Measurements from ENCODE around the gene CIZ1.

CIZ1 gene

DNA sequence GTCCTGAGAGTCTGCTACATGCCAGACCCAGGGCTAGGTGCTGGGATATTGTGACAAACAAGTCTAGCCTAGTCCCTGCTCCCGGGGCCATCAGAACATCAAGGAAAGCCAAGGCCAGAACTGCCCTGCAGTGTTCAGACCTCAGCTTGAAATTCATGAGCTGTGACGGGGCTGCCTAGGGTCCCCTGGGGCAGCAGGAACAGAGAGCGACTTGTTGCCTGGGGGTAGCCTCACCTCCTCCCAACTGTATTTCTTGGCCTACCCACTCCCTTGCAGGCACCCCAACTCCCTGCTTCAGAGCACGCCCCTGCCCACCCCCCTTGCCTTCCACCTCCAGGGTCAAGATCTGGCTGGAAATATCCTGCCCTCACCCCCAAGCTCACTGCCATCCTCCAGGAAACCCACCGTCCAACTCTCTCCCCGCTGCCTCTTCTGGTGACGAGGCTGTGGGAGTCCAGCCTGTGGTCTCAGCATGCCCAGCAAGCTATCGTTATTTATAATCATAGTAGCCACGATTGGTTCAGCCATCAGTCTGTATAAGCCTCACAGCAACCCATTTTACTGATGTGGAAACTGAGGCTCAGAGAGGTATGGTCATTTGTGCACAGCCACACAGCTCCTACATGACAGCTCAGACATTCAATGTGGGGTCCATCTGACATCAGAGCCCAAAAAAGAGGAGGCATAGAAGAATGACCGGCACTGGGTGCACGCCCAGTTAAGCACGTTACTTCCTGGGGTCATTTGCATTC lies 22.6 kb upstream of the CIZ1 start:
- no peak overlapping the region for H3K9ac ChIP-seq
- no peak overlapping the region for H3K4me2 ChIP-seq
- H3K36me3 ChIP-seq (ENCODE audit: insufficient read depth) = no peaks in the 10 kb centered on the region
- no peak overlapping the region for H3K4me3 ChIP-seq (IDR thresholded peaks at IDR 0.05; ENCODE audit: insufficient read depth, low read depth, low read length)
- H3K27ac ChIP-seq = no peak overlapping the region
- no peaks in the 10 kb centered on the region for H3K79me2 ChIP-seq (ENCODE audit: insufficient read depth, low read depth)
- peaks cover 24% of the 10 kb centered on the region; the same call in 1 of the 2 replicates for H3K27me3 ChIP-seq (ENCODE audit: insufficient read depth, low read depth)
- no peak overlapping the region for H2AFZ ChIP-seq (ENCODE audit: low read depth)
- H4K20me1 ChIP-seq (ENCODE audit: insufficient read depth) = no peaks in the 10 kb centered on the region
- H3K4me1 ChIP-seq (ENCODE audit: low read depth, poor library complexity, severe bottlenecking) = peaks cover 6% of the 10 kb centered on the region
- TF ChIP-seq, protein P1, sequence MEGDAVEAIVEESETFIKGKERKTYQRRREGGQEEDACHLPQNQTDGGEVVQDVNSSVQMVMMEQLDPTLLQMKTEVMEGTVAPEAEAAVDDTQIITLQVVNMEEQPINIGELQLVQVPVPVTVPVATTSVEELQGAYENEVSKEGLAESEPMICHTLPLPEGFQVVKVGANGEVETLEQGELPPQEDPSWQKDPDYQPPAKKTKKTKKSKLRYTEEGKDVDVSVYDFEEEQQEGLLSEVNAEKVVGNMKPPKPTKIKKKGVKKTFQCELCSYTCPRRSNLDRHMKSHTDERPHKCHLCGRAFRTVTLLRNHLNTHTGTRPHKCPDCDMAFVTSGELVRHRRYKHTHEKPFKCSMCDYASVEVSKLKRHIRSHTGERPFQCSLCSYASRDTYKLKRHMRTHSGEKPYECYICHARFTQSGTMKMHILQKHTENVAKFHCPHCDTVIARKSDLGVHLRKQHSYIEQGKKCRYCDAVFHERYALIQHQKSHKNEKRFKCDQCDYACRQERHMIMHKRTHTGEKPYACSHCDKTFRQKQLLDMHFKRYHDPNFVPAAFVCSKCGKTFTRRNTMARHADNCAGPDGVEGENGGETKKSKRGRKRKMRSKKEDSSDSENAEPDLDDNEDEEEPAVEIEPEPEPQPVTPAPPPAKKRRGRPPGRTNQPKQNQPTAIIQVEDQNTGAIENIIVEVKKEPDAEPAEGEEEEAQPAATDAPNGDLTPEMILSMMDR (conservative IDR thresholded peaks at IDR 0.05; ENCODE audit: low read depth, low read length) = no peak

DNA sequence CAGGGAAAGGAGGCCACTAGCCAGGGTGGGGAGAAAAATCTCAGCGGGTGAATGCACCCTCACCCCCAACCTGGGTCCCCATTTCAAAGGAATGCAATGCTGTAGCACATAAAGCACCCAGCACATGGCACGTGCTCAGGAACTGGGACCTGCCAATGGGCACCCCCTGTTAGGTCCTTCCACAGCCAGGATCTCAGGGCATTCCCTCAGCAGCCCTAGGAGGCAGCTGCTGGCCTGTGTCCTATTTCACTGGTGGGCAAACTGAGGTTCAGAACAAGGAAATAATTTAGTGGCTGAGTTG lies 20.6 kb upstream of the CIZ1 start:
- no peak overlapping the region for H3K27ac ChIP-seq
- H3K4me2 ChIP-seq = no peak overlapping the region
- TF ChIP-seq, protein P1 (conservative IDR thresholded peaks at IDR 0.05; ENCODE audit: low read depth, low read length) = no peak
- no peak overlapping the region for H3K9ac ChIP-seq
- H3K4me3 ChIP-seq (IDR thresholded peaks at IDR 0.05; ENCODE audit: insufficient read depth, low read depth, low read length) = no peak overlapping the region
- no peak overlapping the region for H2AFZ ChIP-seq (ENCODE audit: low read depth)
- H3K4me1 ChIP-seq (ENCODE audit: low read depth, poor library complexity, severe bottlenecking) = no peaks in the 10 kb centered on the region
- no peaks in the 10 kb centered on the region for H3K36me3 ChIP-seq (ENCODE audit: insufficient read depth)
- H3K27me3 ChIP-seq (ENCODE audit: insufficient read depth, low read depth) = peaks cover 32% of the 10 kb centered on the region; the same call in 1 of the 2 replicates
- H3K79me2 ChIP-seq (ENCODE audit: insufficient read depth, low read depth) = no peaks in the 10 kb centered on the region
- H4K20me1 ChIP-seq (ENCODE audit: insufficient read depth) = no peaks in the 10 kb centered on the region

DNA sequence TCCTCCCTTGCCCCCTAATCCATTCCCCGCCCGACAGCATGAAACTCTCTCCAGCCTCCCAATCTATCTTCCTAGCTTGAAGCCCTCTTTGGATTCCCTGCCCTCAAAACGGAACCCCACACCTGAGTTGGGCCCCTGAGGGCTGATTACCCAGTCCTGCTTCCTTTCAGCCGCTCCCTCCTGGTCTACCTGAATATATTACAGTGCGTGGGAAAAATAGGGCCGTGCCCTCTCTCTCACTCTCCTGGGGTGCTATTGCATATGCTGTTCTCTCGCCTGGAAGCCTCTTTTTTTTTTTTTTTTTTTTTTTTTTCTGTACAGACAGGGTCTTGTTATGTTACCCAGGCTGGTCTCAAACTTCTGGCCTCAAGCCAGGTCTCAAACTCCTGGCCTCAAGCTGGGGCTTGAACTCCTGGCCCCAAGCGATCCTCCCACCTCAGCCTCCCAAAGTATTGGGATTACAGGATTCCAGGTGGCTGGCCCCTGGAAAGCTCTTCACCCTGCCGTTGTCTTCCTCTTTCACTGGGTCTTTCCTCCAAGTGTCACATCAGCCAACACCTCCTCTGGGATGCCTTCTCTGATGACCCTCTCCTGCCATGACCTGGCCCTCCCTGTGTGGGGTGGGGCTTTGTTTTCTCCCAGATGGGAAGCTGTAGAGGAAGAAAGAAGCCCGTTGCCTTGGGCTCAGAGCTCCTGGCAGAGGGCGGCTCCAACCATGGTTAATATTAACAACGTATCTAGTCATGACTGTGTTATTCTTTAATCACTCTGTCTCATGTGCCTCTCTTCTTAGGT lies 20.0 kb upstream of the CIZ1 start:
- H4K20me1 ChIP-seq (ENCODE audit: insufficient read depth) = no peaks in the 10 kb centered on the region
- H3K9ac ChIP-seq = no peak overlapping the region
- no peaks in the 10 kb centered on the region for H3K36me3 ChIP-seq (ENCODE audit: insufficient read depth)
- H3K79me2 ChIP-seq (ENCODE audit: insufficient read depth, low read depth) = no peaks in the 10 kb centered on the region
- H2AFZ ChIP-seq (ENCODE audit: low read depth) = no peak overlapping the region
- TF ChIP-seq, protein P1 (conservative IDR thresholded peaks at IDR 0.05; ENCODE audit: low read depth, low read length) = no peak
- no peak overlapping the region for H3K4me3 ChIP-seq (IDR thresholded peaks at IDR 0.05; ENCODE audit: insufficient read depth, low read depth, low read length)
- H3K4me1 ChIP-seq (ENCODE audit: low read depth, poor library complexity, severe bottlenecking) = no peaks in the 10 kb centered on the region
- peaks cover 37% of the 10 kb centered on the region; the same call in 1 of the 2 replicates for H3K27me3 ChIP-seq (ENCODE audit: insufficient read depth, low read depth)
- H3K27ac ChIP-seq = no peak overlapping the region
- H3K4me2 ChIP-seq = no peak overlapping the region

- H3K4me3 ChIP-seq (IDR thresholded peaks at IDR 0.05; ENCODE audit: insufficient read depth, low read depth, low read length) = no peak overlapping the region
- peaks cover 58% of the 10 kb centered on the region for H3K27me3 ChIP-seq (ENCODE audit: insufficient read depth, low read depth)
- TF ChIP-seq, protein P1 (conservative IDR thresholded peaks at IDR 0.05; ENCODE audit: low read depth, low read length) = no peak
Measured at GRCh38 chr9:128208946-128209669, 17.7 kb upstream of the CIZ1 start.

More at GRCh38 chr9:128208946-128209669, 17.7 kb upstream of the CIZ1 start:
- Histone ChIP-seq H2AFZ (ENCODE audit: low read depth) (no peak overlapping the region), H4K20me1 (ENCODE audit: insufficient read depth) (no peaks in the 10 kb centered on the region), H3K36me3 (ENCODE audit: insufficient read depth) (no peaks in the 10 kb centered on the region), H3K4me2 (no peak overlapping the region), H3K27ac (no peak overlapping the region), H3K4me1 (ENCODE audit: low read depth, poor library complexity, severe bottlenecking) (no peaks in the 10 kb centered on the region), H3K79me2 (ENCODE audit: insufficient read depth, low read depth) (no peaks in the 10 kb centered on the region), H3K9ac (no peak overlapping the region)
